Fibroblast of lung (primary cell): Measurements from ENCODE around the gene KCND3. TPM values are rescaled to one million over a fixed set of nuclear protein-coding genes. Genes with fewer than 3 reads are reported as not detected.

ENCODE experiments used
- DNase-seq, 2 donors: peaks; one replicate each; pipeline versions ENCODE4 v3.0.0 to v3.0.0-alpha.2; 2010; ENCODE audit warnings: low read depth in 2 of 2
- H2AFZ ChIP-seq: 2 replicates; pipeline ENCODE4 v1.5.1; 2012; ENCODE audit warnings: low read length, control low read depth, inconsistent platforms
- H3K27ac ChIP-seq: 2 replicates; pipeline ENCODE4 v1.5.1; 2011; ENCODE audit warnings: low read length, control low read depth; ENCODE audit not compliant: insufficient read depth
- H3K27me3 ChIP-seq: 2 replicates; pipeline ENCODE4 v1.5.1; 2011; ENCODE audit warnings: mild to moderate bottlenecking, low read length; ENCODE audit not compliant: control insufficient read depth, insufficient read depth
- H3K36me3 ChIP-seq: 2 replicates; pipeline ENCODE4 v1.5.1; 2011; ENCODE audit warnings: low read length; ENCODE audit not compliant: control insufficient read depth, insufficient read depth
- H3K4me1 ChIP-seq: 2 replicates; pipeline ENCODE4 v1.5.1; 2011; ENCODE audit warnings: low read length; ENCODE audit not compliant: control insufficient read depth, insufficient read depth; ENCODE audit errors: extremely low read depth
- H3K4me2 ChIP-seq: 2 replicates; pipeline ENCODE4 v1.5.1; 2011; ENCODE audit warnings: low read length, control low read depth; ENCODE audit not compliant: insufficient read depth; ENCODE audit errors: extremely low read depth
- H3K4me3 ChIP-seq, 4 experiments: fragments of 200-600 bp in 1 of 4; sonication (generic) in 1 of 4; replicated peaks in 1 of 4; 2 replicates each; pipeline ENCODE4 v1.5.1; 2011 to 2016; ENCODE audit warnings: low read length in 4 of 4, low read depth in 3 of 4, mild to moderate bottlenecking in 3 of 4, control low read depth in 2 of 4, inconsistent platforms in 1 of 4, mixed read lengths in 1 of 4; ENCODE audit not compliant: insufficient read depth in 1 of 4; ENCODE audit errors: control extremely low read depth in 1 of 4
- H3K79me2 ChIP-seq: 2 replicates; pipeline ENCODE4 v1.5.1; 2012; ENCODE audit warnings: mild to moderate bottlenecking, low read length, inconsistent platforms; ENCODE audit not compliant: control insufficient read depth, insufficient read depth
- H3K9ac ChIP-seq: 2 replicates; pipeline ENCODE4 v1.5.1; 2011; ENCODE audit warnings: mild to moderate bottlenecking, low read length, control low read depth; ENCODE audit not compliant: insufficient read depth
- H3K9me3 ChIP-seq: 2 replicates; pipeline ENCODE4 v1.5.1; 2012; ENCODE audit warnings: low read depth, low read length; ENCODE audit not compliant: control insufficient read depth, insufficient read depth
- H4K20me1 ChIP-seq: 2 replicates; pipeline ENCODE4 v1.5.1; 2011; ENCODE audit warnings: low read length; ENCODE audit not compliant: control insufficient read depth, insufficient read depth; ENCODE audit errors: extremely low read depth
- CTCF ChIP-seq, 2 donors: IDR thresholded peaks in 1 of 2; conservative IDR thresholded peaks in 1 of 2; 1 replicate in 1 of 2; 2 replicates in 1 of 2; pipeline ENCODE4 v1.5.1; 2011 to 2012; ENCODE audit warnings: low read length in 2 of 2, control low read depth in 1 of 2, inconsistent platforms in 1 of 2, low read depth in 1 of 2, mild to moderate bottlenecking in 1 of 2
- EZH2 ChIP-seq: IDR thresholded peaks from 2 replicates; pipeline ENCODE4 v1.5.1; 2012; ENCODE audit warnings: low read length, control low read depth, mild to moderate bottlenecking; ENCODE audit errors: missing control alignments
- polyA plus RNA-seq, 2 donors: library from polyadenylated mRNA; depleted of rRNA in 1 of 2; stranded (reverse) in 1 of 2; unstranded in 1 of 2; fragments of >200 nt; gene quantifications; 2 replicates each; pipeline ENCODE4 v1.2.1, GENCODE V29; 2011 to 2012; ENCODE audit warnings: missing spikeins in 1 of 2
- total RNA-seq: library from RNA; depleted of rRNA; stranded (reverse); fragments of >200 nt; gene quantifications from 2 replicates; pipeline ENCODE4 v1.2.1, GENCODE V29; 2014

KCND3 gene
- total and polyA plus RNA-seq, 2 donors (not counting 1 experiment from before 2014, with no cell fraction given): 0.66 to 9.3 TPM

GRCh38 chr1:111739925-111740765 lies 249.3 kb downstream of the KCND3 start:
- H3K4me2 ChIP-seq: peak overlapping the region; percentile 96
- TF ChIP-seq EZH2 (no peak), CTCF (conservative IDR thresholded peaks at IDR 0.05 in 1 of 2, IDR thresholded peaks at IDR 0.05 in 1 of 2; ENCODE audit: low read depth in 1 of 2, low read length in 2 of 2) (no peak)
- DNase-seq: peak; percentile 59 to 73
- no peaks in the 10 kb centered on the region for H3K36me3 ChIP-seq
- peak overlapping the region; percentile 97 for H3K9ac ChIP-seq
- H3K27me3 ChIP-seq: no peaks in the 10 kb centered on the region
- peak overlapping the region; percentile 49 to 78 (median 69) for H3K4me3 ChIP-seq
- H3K4me1 ChIP-seq: peaks cover 19% of the 10 kb centered on the region
- H3K27ac ChIP-seq: peak overlapping the region; percentile 83
- peaks cover 28% of the 10 kb centered on the region for H3K79me2 ChIP-seq
- H3K9me3 ChIP-seq: no peaks in the 10 kb centered on the region
- no peak overlapping the region for H2AFZ ChIP-seq
- no peaks in the 10 kb centered on the region for H4K20me1 ChIP-seq

GRCh38 chr1:111739194-111739924 lies 250.1 kb downstream of the KCND3 start, which contains the start of gene INKA2:
Gene INKA2, minus strand, starts transcription at chr1:111739395. Its CDS starts 153 bp downstream, at chr1:111739242.
- Histone ChIP-seq H4K20me1 (no peaks in the 10 kb centered on the region), H3K9me3 (no peaks in the 10 kb centered on the region), H3K79me2 (peaks cover 28% of the 10 kb centered on the region), H3K4me2 (peak within 1 kb of the TSS; percentile 96), H3K4me3 (peak within 1 kb of the TSS; percentile 49 to 78 (median 69)), H3K27me3 (no peaks in the 10 kb centered on the region), H3K4me1 (peaks cover 21% of the 10 kb centered on the region), H3K9ac (peak within 1 kb of the TSS; percentile 97), H3K36me3 (no peaks in the 10 kb centered on the region), H2AFZ (peak within 1 kb of the TSS; percentile 47), H3K27ac (peak within 1 kb of the TSS; percentile 83)
- peak; percentile 81 to 83 for DNase-seq
- TF ChIP-seq EZH2 (no peak), CTCF (conservative IDR thresholded peaks at IDR 0.05 in 1 of 2, IDR thresholded peaks at IDR 0.05 in 1 of 2; ENCODE audit: low read depth in 1 of 2, low read length in 2 of 2) (no peak)
